GM12865 (cell line): ENCODE results near the gene PIGU.
"Not testable (repeated sequence)": the region's sequence is repeated elsewhere in the genome, so short reads cannot be mapped to it uniquely, and the experiment has no call there.

Experiments
- DNase-seq: peaks from one replicate; pipeline ENCODE4 v3.0.0; 2010; ENCODE audit warnings: low read depth
- H3K4me3 ChIP-seq: 2 replicates; pipeline ENCODE4 v1.5.1; 2011; ENCODE audit warnings: mild to moderate bottlenecking, low read depth, low read length, control low read depth
- TF ChIP-seq, protein P1 (sequence below): IDR thresholded peaks from 2 replicates; pipeline ENCODE4 v1.5.1; 2011; ENCODE audit warnings: low read length, control low read depth, low read depth, inconsistent platforms; ENCODE audit not compliant: insufficient read depth; ENCODE audit errors: missing control alignments

Gene PIGU

GRCh38 chr20:34516247-34517113 is 160.4 kb downstream of the PIGU start, which contains the start of gene DYNLRB1:
TSS of gene DYNLRB1 (plus strand) at chr20:34516422. CDS start at chr20:34516459, 37 bp downstream.
- H3K4me3 ChIP-seq, result peak within 1 kb of the TSS; percentile 62
- TF ChIP-seq, protein P1, sequence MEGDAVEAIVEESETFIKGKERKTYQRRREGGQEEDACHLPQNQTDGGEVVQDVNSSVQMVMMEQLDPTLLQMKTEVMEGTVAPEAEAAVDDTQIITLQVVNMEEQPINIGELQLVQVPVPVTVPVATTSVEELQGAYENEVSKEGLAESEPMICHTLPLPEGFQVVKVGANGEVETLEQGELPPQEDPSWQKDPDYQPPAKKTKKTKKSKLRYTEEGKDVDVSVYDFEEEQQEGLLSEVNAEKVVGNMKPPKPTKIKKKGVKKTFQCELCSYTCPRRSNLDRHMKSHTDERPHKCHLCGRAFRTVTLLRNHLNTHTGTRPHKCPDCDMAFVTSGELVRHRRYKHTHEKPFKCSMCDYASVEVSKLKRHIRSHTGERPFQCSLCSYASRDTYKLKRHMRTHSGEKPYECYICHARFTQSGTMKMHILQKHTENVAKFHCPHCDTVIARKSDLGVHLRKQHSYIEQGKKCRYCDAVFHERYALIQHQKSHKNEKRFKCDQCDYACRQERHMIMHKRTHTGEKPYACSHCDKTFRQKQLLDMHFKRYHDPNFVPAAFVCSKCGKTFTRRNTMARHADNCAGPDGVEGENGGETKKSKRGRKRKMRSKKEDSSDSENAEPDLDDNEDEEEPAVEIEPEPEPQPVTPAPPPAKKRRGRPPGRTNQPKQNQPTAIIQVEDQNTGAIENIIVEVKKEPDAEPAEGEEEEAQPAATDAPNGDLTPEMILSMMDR, result no peak
- DNase-seq, result peak; percentile 97

DNA sequence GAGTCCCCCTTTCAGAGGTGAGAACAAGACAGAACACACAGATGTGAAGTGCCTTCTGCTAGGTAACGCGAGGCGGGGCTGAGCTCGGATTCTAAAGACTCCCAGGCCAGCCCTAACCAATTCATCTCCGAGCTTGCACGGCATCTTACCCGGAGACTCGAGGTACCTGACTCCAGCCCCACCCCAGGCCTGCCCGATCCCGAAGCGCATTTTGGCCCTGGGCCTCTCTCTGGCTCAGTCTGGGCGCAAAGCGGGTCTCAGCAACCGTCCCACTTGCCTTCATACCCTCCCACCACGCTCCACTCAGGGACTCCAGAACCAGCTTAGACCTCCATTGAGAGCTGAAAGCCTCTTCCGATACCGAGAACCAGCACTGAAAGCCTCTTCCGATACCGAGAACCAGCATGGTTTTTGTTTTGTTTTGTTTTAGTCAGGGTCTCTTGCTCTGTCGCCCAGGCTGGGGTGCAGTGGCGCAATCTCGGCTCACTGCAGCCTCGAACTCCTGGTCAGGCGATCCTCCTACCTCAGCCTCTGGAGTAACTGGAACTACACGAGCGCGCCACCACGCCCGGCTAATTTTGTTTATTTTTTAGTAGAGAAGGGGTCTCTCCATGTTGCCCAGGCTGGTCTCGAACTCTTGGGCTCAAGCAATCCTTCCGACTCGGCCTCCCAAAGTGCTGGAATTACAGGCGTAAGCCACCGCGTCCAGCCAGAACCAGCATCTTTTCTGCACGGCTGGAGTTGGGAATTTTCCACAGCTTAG is 161.2 kb downstream of the PIGU start:
- H3K4me3 ChIP-seq, result peak overlapping the region; percentile 62
- peak; percentile 93 for DNase-seq
- TF ChIP-seq, protein P1, result no peak

DNA sequence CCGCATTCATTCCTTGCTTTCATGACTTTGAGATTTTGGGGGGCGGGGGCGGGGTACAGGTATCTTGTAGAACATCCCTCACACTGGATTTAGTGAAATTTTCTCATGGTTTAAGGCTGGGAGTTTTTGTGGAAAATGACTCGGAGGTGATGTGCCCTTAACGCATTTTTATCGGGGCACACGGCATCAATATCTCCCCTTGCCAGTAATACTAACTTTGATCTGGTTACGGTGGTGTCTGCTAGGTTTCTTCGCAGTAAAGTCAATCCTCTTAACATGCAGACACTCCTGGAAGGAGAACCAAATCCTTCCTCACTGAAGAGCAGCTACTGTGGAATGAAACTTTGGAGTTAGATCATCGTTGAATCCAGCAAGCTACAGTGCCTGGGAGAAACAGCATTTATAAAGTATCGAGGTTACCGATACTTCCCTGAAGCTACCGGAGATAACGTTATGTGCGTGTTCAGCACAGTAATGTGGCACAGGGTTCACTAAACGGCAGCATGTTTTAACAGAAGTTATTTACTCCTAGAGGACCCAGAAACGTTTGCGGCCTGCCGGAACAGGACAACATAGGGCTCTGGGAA is 161.9 kb downstream of the PIGU start:
- no peak for DNase-seq
- TF ChIP-seq, protein P1, result no peak
- H3K4me3 ChIP-seq, result peak overlapping the region; percentile 62

- H3K4me3 ChIP-seq, DNase-seq: not testable (repeated sequence)
Measured at GRCh38 chr20:34514034-34514433, 162.9 kb downstream of the PIGU start.

DNA sequence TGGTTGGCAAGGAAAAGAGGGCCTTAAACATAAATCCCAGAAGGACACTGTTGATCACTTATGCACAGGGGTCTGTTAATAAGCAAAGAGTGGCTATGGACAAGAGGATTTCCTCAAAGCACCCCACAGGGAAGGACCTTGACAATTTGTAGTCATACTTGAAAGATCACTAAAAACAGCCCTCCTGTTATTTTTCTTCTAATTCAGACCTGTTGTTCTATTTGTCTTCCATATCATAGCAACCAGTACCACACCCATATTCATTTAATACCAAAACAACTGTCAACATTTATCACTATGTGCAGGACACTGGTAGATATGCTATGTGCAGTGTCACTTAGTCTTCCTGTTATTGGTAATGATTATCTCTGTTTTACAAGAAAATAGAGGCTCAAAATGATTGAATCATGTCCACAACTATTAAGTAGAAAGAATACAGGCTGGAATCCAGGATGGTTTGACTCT is 163.9 kb downstream of the PIGU start:
- no peak for DNase-seq
- no peak overlapping the region for H3K4me3 ChIP-seq
- TF ChIP-seq, protein P1, result no peak

- no peak for DNase-seq
- no peak overlapping the region for H3K4me3 ChIP-seq
- TF ChIP-seq, protein P1, result no peak
Measured at GRCh38 chr20:34512266-34512954, 164.5 kb downstream of the PIGU start.
